Choroid plexus epithelial cell (primary cell): Measurements from ENCODE around the gene POU3F1.

Source experiments
- DNase-seq: peaks from one replicate; pipeline ENCODE4 v3.0.0-alpha.2; 2010; ENCODE audit warnings: low read depth
- H3K4me3 ChIP-seq: 2 replicates; pipeline ENCODE4 v1.5.1; 2011; ENCODE audit warnings: low read depth, mild to moderate bottlenecking, control low read depth, low read length, moderate library complexity
- CTCF ChIP-seq: conservative IDR thresholded peaks from 2 replicates; pipeline ENCODE4 v1.5.1; 2011; ENCODE audit warnings: low read depth, mild to moderate bottlenecking, control low read depth, inconsistent platforms, low read length, moderate library complexity

The POU3F1 gene

GRCh38 chr1:38046333-38046883 lies at the start of gene POU3F1:
TSS of gene POU3F1 (minus strand) at chr1:38046793. CDS start at chr1:38046743, 50 bp downstream.
- no peak for DNase-seq
- no peak for TF ChIP-seq CTCF
- H3K4me3 ChIP-seq = peak within 1 kb of the TSS; percentile 53

GRCh38 chr1:38095454-38095931 lies 48.9 kb upstream of the POU3F1 start:
- DNase-seq = no peak
- no peak overlapping the region for H3K4me3 ChIP-seq
- TF ChIP-seq CTCF = no peak

GRCh38 chr1:38094711-38095290 lies 48.2 kb upstream of the POU3F1 start:
- no peak for TF ChIP-seq CTCF

DNA sequence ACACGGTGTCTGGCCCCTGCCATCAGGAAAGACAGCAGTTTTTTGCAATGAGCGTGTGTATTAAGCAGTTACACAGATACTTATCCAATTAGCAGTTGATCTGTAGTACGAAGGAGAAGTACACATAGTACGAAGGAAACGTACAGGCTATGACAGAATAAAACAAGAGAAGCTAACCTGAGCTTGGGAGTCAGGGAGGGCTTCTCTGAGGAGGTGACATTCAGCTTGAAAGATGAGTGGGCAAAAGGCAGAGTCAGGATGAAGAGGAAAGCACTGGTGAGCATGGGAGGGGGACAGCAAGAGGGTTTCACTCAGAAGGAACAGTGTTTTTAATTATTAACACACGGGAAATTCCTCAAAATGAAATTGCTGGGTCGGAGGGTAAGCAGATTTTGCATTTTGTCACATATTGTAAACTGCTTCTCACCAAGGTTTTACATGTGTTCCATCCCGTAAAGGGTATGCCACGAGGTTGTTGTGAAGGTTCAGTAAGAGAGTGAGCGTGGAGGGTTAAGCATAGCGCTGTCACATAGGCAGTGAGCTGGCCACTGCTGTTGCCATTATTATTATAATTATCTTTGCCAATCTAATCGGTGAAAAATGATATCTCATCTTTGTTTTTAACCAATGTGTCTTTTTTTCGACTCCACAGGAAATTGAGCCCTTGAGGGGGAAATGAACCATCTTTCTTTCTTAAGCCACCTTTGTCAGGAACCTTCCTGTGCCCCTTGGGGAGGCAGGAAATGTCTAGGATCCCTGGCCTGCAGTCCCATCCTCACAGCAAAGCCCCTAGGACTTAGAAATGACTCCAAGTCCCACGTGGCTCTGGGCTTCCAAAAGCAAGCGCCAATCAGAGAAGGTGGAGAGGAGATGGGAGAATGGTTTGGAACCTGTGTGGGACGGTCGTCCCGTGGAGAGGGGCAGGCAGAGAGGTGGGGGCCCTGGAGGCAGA lies 47.3 kb upstream of the POU3F1 start:
- DNase-seq = no peak
- no peak overlapping the region for H3K4me3 ChIP-seq
- TF ChIP-seq CTCF = no peak

More at GRCh38 chr1:38094711-38095290, 48.2 kb upstream of the POU3F1 start:
- H3K4me3 ChIP-seq = no peak overlapping the region
- no peak for DNase-seq

DNA sequence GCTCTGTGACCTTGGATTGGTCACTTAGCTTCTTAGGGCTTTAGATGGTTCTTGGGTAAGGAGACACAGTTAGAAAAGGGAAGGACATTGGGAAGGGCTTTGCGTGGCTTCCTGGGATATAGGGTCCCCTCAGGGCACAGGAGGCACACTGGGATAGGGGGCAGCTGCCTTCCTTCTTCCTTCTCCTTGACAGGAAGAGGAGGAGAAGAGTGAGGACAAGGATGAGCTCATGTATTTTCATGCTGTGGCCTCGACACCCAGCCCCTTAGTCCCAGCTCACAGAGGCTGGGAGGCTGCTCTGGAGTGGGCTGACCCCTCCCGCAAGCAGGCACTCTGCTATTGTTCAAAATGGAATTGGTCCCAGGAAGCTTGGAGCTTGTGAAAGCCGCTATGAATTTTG lies 45.7 kb upstream of the POU3F1 start:
- DNase-seq = no peak
- no peak for TF ChIP-seq CTCF

GRCh38 chr1:38090796-38091195 lies 44.2 kb upstream of the POU3F1 start:
- no peak for TF ChIP-seq CTCF
- no peak overlapping the region for H3K4me3 ChIP-seq
- DNase-seq = no peak

More for the DNA sequence above, 45.7 kb upstream of the POU3F1 start:
- H3K4me3 ChIP-seq = no peak overlapping the region
